ENCODE data around the gene LRSAM1. TPM values are rescaled to one million over a fixed set of nuclear protein-coding genes. Genes with fewer than 3 reads are reported as not detected.

The LRSAM1 gene
- polyA plus RNA-seq, 1 experiment, result 3.4 TPM

DNA sequence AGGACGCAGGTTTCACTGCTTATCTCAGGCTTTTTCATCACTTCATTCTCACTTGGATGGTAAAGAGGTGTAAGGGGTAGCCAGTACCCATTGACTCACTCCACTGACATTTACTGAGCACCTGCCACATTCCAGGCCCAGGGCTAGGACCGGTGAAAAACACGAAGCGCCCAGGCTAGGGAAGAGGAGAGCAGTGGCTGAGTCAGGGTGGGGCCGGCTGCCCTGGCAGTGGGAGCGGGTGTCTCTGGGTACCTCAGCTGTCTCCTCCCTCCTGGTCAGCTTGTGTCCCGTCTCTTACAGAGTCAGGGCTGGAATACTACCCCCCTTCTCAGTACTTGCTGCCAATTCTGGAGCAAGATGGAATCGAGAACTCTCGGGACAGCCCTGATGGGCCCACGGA, 22.2 kb downstream of the LRSAM1 start:
- ChIA-PET POLR2A (interaction anchor here (1.0 kb wide), 1 partner anchor 83 kb away, joined by 3 read pairs; no protein-coding TSS in a partner anchor), CTCF (interaction anchor here (0.6 kb wide), 1 partner anchor 1156 kb away, joined by 3 read pairs; no protein-coding TSS in a partner anchor)
- no peak for DNase-seq (ENCODE audit: low read depth, low spot score)

DNA sequence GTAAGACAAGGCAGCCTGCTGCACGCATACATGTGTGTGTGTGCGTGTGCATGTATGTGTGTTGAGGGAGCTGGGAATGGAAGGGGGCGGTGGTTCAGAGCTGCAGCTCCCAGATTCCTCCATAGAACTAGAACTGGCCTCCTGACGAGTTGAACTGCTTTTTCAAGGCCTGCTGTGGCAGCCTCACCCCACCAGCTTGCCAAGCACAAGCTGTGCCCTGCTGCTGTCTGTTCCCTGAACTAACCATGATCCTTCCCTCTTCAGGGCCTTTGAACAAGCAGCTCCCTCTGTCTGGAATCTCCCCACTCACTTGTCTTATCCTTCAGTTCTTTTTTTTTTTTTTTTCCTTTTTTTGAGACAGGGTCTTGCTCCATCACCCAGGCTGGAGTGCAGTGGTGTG, 22.6 kb downstream of the LRSAM1 start:
- POLR2A ChIA-PET, result interaction anchor here (0.7 to 1.0 kb wide), 2 partner anchors 68 to 82 kb away, joined by 3 to 7 read pairs; no protein-coding TSS in a partner anchor
- CTCF ChIA-PET, result interaction anchor here (0.6 kb wide), 1 partner anchor 1156 kb away, joined by 3 read pairs; no protein-coding TSS in a partner anchor
- TF ChIP-seq, protein P1, sequence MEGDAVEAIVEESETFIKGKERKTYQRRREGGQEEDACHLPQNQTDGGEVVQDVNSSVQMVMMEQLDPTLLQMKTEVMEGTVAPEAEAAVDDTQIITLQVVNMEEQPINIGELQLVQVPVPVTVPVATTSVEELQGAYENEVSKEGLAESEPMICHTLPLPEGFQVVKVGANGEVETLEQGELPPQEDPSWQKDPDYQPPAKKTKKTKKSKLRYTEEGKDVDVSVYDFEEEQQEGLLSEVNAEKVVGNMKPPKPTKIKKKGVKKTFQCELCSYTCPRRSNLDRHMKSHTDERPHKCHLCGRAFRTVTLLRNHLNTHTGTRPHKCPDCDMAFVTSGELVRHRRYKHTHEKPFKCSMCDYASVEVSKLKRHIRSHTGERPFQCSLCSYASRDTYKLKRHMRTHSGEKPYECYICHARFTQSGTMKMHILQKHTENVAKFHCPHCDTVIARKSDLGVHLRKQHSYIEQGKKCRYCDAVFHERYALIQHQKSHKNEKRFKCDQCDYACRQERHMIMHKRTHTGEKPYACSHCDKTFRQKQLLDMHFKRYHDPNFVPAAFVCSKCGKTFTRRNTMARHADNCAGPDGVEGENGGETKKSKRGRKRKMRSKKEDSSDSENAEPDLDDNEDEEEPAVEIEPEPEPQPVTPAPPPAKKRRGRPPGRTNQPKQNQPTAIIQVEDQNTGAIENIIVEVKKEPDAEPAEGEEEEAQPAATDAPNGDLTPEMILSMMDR (IDR thresholded peaks at IDR 0.05; ENCODE audit: low read depth, low read length), result no peak

More for the DNA sequence above, 22.2 kb downstream of the LRSAM1 start:
- H3K4me3 ChIP-seq (ENCODE audit: low read depth, low read length), result no peak overlapping the region
- TF ChIP-seq, protein P1 (IDR thresholded peaks at IDR 0.05; ENCODE audit: low read depth, low read length), result no peak
- H3K27ac ChIP-seq (ENCODE audit: low read depth, low read length), result peak overlapping the region; percentile 21
- H3K9me3 ChIP-seq (ENCODE audit: control insufficient read depth, insufficient read depth, low read length), result no peaks in the 10 kb centered on the region
- H3K27me3 ChIP-seq (ENCODE audit: control insufficient read depth, insufficient read depth, low read length), result no peaks in the 10 kb centered on the region

DNA sequence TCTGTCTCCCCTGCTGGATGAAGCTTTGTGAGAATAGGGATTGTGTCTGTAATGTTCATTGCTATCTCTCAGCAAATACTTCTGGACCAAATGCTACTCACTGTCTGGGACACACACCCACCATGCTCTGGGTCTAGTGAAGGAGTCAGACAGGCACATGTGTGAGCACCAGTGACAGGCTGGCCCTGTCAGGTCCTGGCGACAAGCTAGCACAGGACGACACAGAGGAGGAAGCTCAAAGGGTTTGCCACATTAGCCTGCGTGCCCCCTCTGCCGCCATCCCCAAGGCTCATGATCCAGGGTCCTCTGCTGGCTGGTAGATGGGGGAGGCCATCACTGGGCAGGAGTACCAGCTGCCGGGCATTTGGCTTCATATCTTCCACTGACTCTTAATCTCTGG, 23.3 kb downstream of the LRSAM1 start:
- DNase-seq (ENCODE audit: low read depth, low spot score), result no peak
- no peaks in the 10 kb centered on the region for H3K9me3 ChIP-seq (ENCODE audit: control insufficient read depth, insufficient read depth, low read length)
- POLR2A ChIA-PET, result interaction anchor here (0.7 to 1.0 kb wide), 2 partner anchors 67 to 82 kb away, joined by 3 to 7 read pairs; no protein-coding TSS in a partner anchor
- H3K27me3 ChIP-seq (ENCODE audit: control insufficient read depth, insufficient read depth, low read length), result no peaks in the 10 kb centered on the region
- TF ChIP-seq, protein P1 (IDR thresholded peaks at IDR 0.05; ENCODE audit: low read depth, low read length), result no peak
- CTCF ChIA-PET, result no interaction called here
- H3K27ac ChIP-seq (ENCODE audit: low read depth, low read length), result no peak overlapping the region
- no peak overlapping the region for H3K4me3 ChIP-seq (ENCODE audit: low read depth, low read length)

More for the DNA sequence above, 22.6 kb downstream of the LRSAM1 start:
- H3K27me3 ChIP-seq (ENCODE audit: control insufficient read depth, insufficient read depth, low read length), result no peaks in the 10 kb centered on the region
- DNase-seq (ENCODE audit: low read depth, low spot score), result no peak
- H3K9me3 ChIP-seq (ENCODE audit: control insufficient read depth, insufficient read depth, low read length), result no peaks in the 10 kb centered on the region
- H3K4me3 ChIP-seq (ENCODE audit: low read depth, low read length), result no peak overlapping the region
- peak overlapping the region; percentile 21 for H3K27ac ChIP-seq (ENCODE audit: low read depth, low read length)

DNA sequence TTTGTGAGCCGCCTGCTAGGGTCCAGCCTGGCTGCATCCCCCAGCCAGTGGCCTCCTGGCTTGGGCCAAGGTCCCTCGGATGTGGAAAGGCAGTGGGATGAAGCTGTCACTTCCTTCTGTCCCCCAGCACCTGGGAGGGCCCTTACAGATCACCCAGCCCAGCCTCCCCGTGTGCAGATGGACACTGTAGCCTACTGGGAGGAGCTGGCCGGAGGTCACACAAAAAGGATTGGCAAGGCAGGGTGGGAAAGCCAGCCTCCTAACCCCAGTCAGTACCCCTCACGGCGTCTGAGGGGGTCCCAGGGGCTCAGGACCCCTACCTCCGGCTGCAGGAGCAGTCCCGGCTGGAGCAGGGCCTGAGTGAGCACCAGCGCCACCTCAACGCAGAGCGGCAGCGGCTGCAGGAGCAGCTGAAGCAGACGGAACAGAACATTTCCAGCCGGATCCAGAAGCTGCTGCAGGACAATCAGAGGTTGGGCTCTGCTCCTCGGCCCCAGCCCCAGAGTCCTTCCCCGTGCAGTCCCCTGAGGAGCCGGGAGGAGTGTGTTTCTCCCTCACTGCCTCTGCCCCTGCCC, 28.3 kb downstream of the LRSAM1 start:
- H3K9me3 ChIP-seq (ENCODE audit: control insufficient read depth, insufficient read depth, low read length), result no peaks in the 10 kb centered on the region
- no peak for DNase-seq (ENCODE audit: low read depth, low spot score)
- TF ChIP-seq, protein P1 (IDR thresholded peaks at IDR 0.05; ENCODE audit: low read depth, low read length), result no peak
- POLR2A ChIA-PET, result no interaction called here
- H3K27ac ChIP-seq (ENCODE audit: low read depth, low read length), result no peak overlapping the region
- CTCF ChIA-PET, result no interaction called here
- H3K27me3 ChIP-seq (ENCODE audit: control insufficient read depth, insufficient read depth, low read length), result no peaks in the 10 kb centered on the region
- no peak overlapping the region for H3K4me3 ChIP-seq (ENCODE audit: low read depth, low read length)

DNA sequence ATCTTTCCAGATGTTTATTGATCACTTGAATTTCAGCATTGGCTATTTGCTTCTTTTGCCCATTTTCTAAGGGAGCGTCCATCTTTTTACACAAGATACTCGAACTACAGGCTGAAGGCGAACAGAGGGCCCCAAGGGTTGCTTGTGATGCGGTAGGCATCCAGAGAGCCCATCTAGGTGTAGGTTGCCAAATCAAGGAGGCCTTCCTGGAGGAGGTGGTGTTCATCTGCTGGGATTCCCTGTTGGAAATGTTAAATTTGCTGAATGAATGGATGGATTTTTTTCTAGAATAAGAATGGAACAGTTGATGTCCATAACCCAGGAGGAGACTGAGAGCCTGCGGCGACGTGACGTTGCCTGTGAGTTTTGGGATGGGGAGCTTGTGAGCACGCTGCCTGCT, 31.4 kb downstream of the LRSAM1 start:
- ChIA-PET CTCF (no interaction called here), POLR2A (no interaction called here)
- TF ChIP-seq, protein P1 (IDR thresholded peaks at IDR 0.05; ENCODE audit: low read depth, low read length), result no peak
- Histone ChIP-seq H3K27me3 (ENCODE audit: control insufficient read depth, insufficient read depth, low read length) (no peaks in the 10 kb centered on the region), H3K4me3 (ENCODE audit: low read depth, low read length) (no peak overlapping the region), H3K27ac (ENCODE audit: low read depth, low read length) (no peak overlapping the region), H3K9me3 (ENCODE audit: control insufficient read depth, insufficient read depth, low read length) (no peaks in the 10 kb centered on the region)
- no peak for DNase-seq (ENCODE audit: low read depth, low spot score)

Measured in AG04450 (cell line).